AG10803 (cell line): ENCODE measurements around the gene MATN4.

Experiments used
- DNase-seq: peaks from one replicate; pipeline ENCODE4 v3.0.0; 2010; ENCODE audit warnings: low read depth
- H3K4me3 ChIP-seq: 2 replicates; pipeline ENCODE4 v1.5.1; 2011; ENCODE audit warnings: mild to moderate bottlenecking, low read length, control low read depth
- TF ChIP-seq, protein P1 (sequence below): conservative IDR thresholded peaks from 2 replicates; pipeline ENCODE4 v1.5.1; 2011; ENCODE audit warnings: mild to moderate bottlenecking, low read length, control low read depth, inconsistent platforms

Gene MATN4

DNA sequence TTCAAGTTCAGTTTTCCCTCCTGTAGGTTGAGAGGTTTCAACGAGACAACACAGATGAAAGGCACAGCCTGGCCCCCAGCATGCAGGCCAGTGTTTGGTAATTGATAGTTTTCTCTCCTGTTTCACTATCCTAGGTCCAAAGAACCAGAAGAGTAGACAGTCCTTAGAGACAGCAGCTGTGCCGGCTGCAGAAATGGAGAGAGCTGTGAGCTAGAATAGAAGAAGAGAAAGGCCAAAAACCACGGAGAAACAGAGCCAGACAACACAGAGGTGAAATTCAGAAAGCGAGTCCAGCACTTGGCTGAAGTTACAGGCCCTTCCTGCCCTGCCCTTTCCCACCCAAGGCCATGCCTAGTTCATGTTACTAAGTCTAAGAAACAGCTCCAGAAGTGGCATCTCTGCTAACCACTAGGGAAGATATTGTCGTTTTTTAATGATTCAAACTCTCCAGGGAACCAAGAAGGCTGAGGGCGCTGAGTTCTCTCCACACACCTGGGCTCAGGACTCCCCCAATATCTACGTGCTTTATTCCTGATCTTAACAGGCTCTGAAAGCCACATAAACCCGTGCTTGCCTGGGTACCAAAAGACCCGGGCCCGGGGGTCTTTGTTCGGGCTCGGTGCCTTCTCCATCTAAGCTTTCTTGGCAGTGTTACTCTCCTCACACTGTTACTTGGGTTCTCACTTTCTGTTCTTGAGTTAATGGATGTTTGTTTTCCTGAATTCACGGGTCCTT is 18.0 kb downstream of the MATN4 start:
- no peak for DNase-seq
- H3K4me3 ChIP-seq: no peak overlapping the region
- TF ChIP-seq, protein P1, sequence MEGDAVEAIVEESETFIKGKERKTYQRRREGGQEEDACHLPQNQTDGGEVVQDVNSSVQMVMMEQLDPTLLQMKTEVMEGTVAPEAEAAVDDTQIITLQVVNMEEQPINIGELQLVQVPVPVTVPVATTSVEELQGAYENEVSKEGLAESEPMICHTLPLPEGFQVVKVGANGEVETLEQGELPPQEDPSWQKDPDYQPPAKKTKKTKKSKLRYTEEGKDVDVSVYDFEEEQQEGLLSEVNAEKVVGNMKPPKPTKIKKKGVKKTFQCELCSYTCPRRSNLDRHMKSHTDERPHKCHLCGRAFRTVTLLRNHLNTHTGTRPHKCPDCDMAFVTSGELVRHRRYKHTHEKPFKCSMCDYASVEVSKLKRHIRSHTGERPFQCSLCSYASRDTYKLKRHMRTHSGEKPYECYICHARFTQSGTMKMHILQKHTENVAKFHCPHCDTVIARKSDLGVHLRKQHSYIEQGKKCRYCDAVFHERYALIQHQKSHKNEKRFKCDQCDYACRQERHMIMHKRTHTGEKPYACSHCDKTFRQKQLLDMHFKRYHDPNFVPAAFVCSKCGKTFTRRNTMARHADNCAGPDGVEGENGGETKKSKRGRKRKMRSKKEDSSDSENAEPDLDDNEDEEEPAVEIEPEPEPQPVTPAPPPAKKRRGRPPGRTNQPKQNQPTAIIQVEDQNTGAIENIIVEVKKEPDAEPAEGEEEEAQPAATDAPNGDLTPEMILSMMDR: no peak

DNA sequence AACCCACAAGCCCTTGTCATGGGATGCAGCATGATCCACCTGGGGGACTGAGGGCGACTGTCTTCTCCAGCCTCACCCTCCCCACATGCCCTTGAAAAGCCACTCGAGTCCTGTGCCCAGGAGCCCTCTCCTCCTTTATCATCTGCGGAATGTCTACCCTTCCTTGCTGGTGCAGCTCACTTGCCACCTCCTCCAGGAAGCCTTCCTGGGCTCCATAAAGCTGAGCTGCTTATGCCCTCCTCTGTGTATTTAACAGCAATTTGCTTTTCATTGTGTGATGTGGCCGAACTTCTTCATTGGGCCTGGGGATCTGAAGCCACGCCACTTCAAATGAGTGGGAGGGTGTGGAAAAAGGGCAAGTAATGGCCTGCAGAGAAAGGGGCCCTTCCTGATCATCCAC is 19.2 kb downstream of the MATN4 start:
- no peak for DNase-seq
- no peak overlapping the region for H3K4me3 ChIP-seq
- TF ChIP-seq, protein P1: no peak

DNA sequence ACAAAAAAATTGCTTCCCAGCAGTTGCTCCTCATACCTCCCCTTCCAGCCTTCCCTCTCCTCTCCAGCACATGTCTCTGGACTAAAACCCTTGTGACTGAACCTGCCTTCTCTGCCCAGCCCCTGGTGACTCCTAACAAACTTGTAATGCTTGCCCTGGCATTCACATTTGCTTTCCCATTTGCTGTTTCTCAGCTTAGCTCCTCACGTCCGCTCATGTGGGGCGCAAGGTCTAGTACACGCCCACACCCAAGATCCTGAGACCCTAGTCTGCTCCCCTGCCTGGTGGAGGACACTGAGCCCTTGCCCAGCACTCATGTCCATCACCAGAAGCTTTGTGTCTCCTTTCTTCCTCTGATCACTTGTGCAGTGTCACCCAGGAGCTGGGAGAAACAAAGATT is 19.7 kb downstream of the MATN4 start:
- TF ChIP-seq, protein P1: no peak
- DNase-seq: no peak
- no peak overlapping the region for H3K4me3 ChIP-seq

DNA sequence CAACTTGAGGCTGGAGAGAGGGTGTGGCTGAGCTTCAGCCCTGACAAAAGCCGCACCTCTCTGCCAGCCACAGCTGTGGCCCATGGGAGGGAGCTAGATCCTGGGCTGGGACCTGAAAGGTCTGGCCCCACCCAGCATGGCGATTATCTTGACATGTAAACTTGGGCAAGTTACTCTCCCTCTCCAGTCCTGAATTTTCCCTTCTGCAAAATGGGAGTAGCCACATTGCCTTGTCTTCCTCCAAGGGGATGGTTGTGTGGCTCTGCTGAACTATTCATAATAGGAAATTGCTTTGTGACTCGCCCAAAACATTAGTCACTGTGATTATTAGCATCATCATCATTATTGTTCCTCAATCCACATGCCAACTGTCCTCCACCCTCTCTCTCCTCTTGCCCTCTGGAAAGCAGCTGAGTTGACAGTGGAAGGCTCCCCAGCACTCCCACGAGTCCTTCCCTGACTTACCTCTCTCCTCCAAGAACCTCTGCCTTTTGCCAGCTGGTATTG is 24.5 kb downstream of the MATN4 start:
- TF ChIP-seq, protein P1: no peak
- H3K4me3 ChIP-seq: no peak overlapping the region
- DNase-seq: no peak

DNA sequence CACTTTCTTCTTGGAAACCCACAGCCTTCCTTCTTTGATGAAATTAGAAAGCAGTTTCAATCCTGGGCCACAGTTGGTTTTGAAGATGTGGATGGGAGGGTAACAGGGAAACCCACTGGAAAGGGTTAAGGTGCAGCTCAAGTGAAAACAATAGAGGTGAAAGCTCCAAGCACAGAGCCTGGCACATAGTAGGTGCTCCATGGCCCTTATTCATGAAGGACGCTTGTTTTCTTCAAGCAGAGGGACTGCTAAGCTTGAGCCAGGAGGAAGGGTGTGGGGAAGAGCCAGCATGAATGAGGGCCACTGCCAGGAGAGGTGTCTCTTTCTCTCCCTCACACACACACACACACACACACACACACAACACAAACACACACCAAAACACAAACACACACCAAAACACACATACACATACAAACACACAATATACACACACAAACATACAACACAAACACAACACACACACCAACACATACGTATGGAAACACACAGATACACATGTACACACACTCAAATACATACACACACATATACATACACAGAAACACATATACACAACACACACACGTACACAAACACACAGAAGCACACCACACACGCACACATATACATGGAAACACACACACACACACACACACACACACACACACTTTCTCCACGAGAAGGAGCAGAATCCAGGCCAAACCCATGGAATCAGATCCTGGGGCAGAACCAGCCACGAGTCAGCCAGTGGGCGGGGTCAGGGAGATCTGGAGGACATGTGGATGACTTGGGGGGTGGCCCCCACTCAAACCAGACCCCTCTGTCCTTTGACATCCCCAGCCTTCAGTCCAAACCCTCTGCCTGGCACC is 25.2 kb downstream of the MATN4 start:
- DNase-seq: no peak
- H3K4me3 ChIP-seq: no peak overlapping the region

DNA sequence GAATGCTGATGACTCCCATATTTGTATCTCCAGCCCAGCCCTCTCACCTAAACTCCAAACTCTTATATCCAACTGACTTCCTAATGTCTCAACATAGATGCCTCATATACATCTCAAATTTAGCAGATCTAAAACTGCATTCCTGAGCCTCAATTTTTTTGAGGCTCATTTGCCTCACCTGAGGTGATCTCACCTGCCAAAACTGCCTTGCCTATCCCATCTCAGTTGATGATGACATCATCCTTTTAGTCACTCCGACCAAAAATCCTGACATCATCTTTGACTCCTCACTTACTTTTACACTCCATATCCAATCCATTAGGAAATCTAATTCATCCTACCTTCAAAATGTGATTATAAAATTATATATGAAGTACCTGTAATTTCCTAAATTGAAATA is 28.1 kb downstream of the MATN4 start:
- TF ChIP-seq, protein P1: no peak
- no peak for DNase-seq
- no peak overlapping the region for H3K4me3 ChIP-seq

More for the DNA sequence above, 25.2 kb downstream of the MATN4 start:
- TF ChIP-seq, protein P1: no peak

DNA sequence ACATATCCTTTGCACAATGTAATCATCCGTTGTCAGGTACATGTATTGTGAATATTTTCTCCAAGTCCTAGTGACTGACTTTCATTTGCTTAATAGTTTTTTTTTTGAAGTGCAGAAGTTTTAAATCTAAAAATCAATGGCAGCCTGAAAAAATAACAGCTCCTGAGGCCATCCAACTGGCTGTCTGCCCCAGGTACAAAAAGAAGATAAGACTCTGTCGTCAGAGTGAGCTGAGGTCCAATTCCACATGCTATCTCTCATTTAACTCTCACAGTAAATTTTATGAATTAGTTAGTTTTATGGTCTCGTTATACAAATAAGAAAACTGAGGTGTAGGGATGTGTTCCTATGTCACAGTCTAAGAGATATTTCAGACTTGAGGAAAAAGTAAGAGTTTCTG is 32.8 kb downstream of the MATN4 start:
- H3K4me3 ChIP-seq: no peak overlapping the region
- TF ChIP-seq, protein P1: no peak

More for the DNA sequence above, 32.8 kb downstream of the MATN4 start:
- no peak for DNase-seq
